Endodermal cell (in vitro differentiated cells): ENCODE measurements around the gene STIM1. TPM values are rescaled to one million over a fixed set of nuclear protein-coding genes. Genes with fewer than 3 reads are reported as not detected.
A peak's percentile ranks its signal among the peaks of the same experiment; 100 is the strongest.

ENCODE experiments used
- DNase-seq: peaks from one replicate; pipeline ENCODE4 v3.0.0-alpha.2; 2017
- H3K27ac ChIP-seq: 2 replicates; pipeline ENCODE4 v1.5.1; 2013; ENCODE audit warnings: mild to moderate bottlenecking, low read depth, low read length, moderate library complexity
- H3K27me3 ChIP-seq: 2 replicates; pipeline ENCODE4 v1.6.1; 2013; ENCODE audit warnings: mild to moderate bottlenecking, low read length, moderate library complexity; ENCODE audit not compliant: insufficient read depth, control insufficient read depth, poor library complexity, severe bottlenecking
- H3K36me3 ChIP-seq: 2 replicates; pipeline ENCODE4 v1.7.0; 2013; ENCODE audit warnings: mild to moderate bottlenecking, low read length, moderate library complexity; ENCODE audit not compliant: control insufficient read depth, insufficient read depth
- H3K4me1 ChIP-seq: one replicate; pipeline ENCODE4 v1.7.0; 2013; ENCODE audit warnings: low read length; ENCODE audit not compliant: control insufficient read depth, insufficient read depth
- H3K4me3 ChIP-seq: 2 replicates; pipeline ENCODE4 v1.5.1; 2013; ENCODE audit warnings: mild to moderate bottlenecking, low read length, moderate library complexity
- H3K9ac ChIP-seq: 2 replicates; pipeline ENCODE4 v1.6.1; 2013; ENCODE audit warnings: mild to moderate bottlenecking, low read length, moderate library complexity; ENCODE audit not compliant: poor library complexity, severe bottlenecking; ENCODE audit errors: extremely low read depth
- H3K9me3 ChIP-seq: 2 replicates; pipeline ENCODE4 v1.6.1; 2013; ENCODE audit warnings: mild to moderate bottlenecking, low read length, moderate library complexity; ENCODE audit not compliant: control insufficient read depth
- H3K27ac Mint-ChIP-seq: 2 replicates; pipeline ENCODE4 v1.8.0; 2020; ENCODE audit warnings: mixed read lengths
- H3K27me3 Mint-ChIP-seq: 2 replicates; pipeline ENCODE4 v1.8.0; 2021; ENCODE audit warnings: mild to moderate bottlenecking, mixed read lengths; ENCODE audit not compliant: insufficient read depth
- H3K36me3 Mint-ChIP-seq: 2 replicates; pipeline ENCODE4 v1.8.0; 2020; ENCODE audit warnings: low read depth, mixed read lengths
- H3K4me1 Mint-ChIP-seq: 2 replicates; pipeline ENCODE4 v1.8.0; 2020; ENCODE audit warnings: mixed read lengths
- H3K4me3 Mint-ChIP-seq: 2 replicates; pipeline ENCODE4 v1.8.0; 2020; ENCODE audit warnings: mild to moderate bottlenecking, moderate library complexity, mixed read lengths
- H3K9me3 Mint-ChIP-seq: 2 replicates; pipeline ENCODE4 v1.8.0; 2020; ENCODE audit warnings: mild to moderate bottlenecking, mixed read lengths
- whole genome bisulfite sequencing, 2 experiments: methylation state at CpG; one replicate each; pipeline versions ENCODE4 v1.1.5 to v1.1.7; 2013; ENCODE audit warnings: missing lambda C conversion rate in 2 of 2, mixed read lengths in 1 of 2; ENCODE audit not compliant: insufficient coverage in 1 of 2, insufficient read length in 1 of 2; 5-methylcytosine and 5-hydroxymethylcytosine counted together
- total RNA-seq, 2 donors: library from RNA; stranded (reverse); fragmentation: NEBNext Ultra II Directional in 1 of 2; extraction: Animal tissue kit (Norgen Biotek cat#: 25700) in 1 of 2; gene quantifications; 2 replicates in 1 of 2; 3 replicates in 1 of 2; pipeline ENCODE4 v1.2.1, GENCODE V29; 2021
- TF ChIP-seq, protein P1 (sequence below): fragments of 200-600 bp; sonication (generic); conservative IDR thresholded peaks from 2 replicates; pipeline ENCODE4 v1.5.0; 2021; ENCODE audit warnings: antibody characterized with exemption, mild to moderate bottlenecking

STIM1 gene
- total RNA-seq, 2 donors from 2014 or later: 20.9 to 27.9 TPM

- H3K27ac Mint-ChIP-seq: no peak overlapping the region
- DNase-seq: no peak
- peaks cover 51% of the 10 kb centered on the region for H3K36me3 ChIP-seq
- H3K4me1 ChIP-seq: peaks cover 15% of the 10 kb centered on the region
- H3K27me3 ChIP-seq: no peaks in the 10 kb centered on the region
- H3K4me1 Mint-ChIP-seq: peaks cover 23% of the 10 kb centered on the region
- no peak overlapping the region for H3K4me3 Mint-ChIP-seq
- H3K27ac ChIP-seq: no peak overlapping the region
- 98 to 100% methylated on average over 2 of the region's 2 CpGs for WGBS, 2 experiments
- no peak overlapping the region for H3K9ac ChIP-seq
- TF ChIP-seq, protein P1, sequence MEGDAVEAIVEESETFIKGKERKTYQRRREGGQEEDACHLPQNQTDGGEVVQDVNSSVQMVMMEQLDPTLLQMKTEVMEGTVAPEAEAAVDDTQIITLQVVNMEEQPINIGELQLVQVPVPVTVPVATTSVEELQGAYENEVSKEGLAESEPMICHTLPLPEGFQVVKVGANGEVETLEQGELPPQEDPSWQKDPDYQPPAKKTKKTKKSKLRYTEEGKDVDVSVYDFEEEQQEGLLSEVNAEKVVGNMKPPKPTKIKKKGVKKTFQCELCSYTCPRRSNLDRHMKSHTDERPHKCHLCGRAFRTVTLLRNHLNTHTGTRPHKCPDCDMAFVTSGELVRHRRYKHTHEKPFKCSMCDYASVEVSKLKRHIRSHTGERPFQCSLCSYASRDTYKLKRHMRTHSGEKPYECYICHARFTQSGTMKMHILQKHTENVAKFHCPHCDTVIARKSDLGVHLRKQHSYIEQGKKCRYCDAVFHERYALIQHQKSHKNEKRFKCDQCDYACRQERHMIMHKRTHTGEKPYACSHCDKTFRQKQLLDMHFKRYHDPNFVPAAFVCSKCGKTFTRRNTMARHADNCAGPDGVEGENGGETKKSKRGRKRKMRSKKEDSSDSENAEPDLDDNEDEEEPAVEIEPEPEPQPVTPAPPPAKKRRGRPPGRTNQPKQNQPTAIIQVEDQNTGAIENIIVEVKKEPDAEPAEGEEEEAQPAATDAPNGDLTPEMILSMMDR: no peak
- H3K27me3 Mint-ChIP-seq: no peaks in the 10 kb centered on the region
- H3K9me3 Mint-ChIP-seq: no peaks in the 10 kb centered on the region
- peaks cover 40% of the 10 kb centered on the region for H3K36me3 Mint-ChIP-seq
- no peaks in the 10 kb centered on the region for H3K9me3 ChIP-seq
- no peak overlapping the region for H3K4me3 ChIP-seq
Measured at GRCh38 chr11:3832816-3833215, 22.6 kb upstream of the STIM1 start.

- no peaks in the 10 kb centered on the region for H3K27me3 Mint-ChIP-seq
- Histone ChIP-seq H3K4me3 (no peak overlapping the region), H3K9me3 (no peaks in the 10 kb centered on the region), H3K27ac (no peak overlapping the region), H3K27me3 (no peaks in the 10 kb centered on the region), H3K9ac (no peak overlapping the region), H3K36me3 (peaks cover 54% of the 10 kb centered on the region), H3K4me1 (peaks cover 19% of the 10 kb centered on the region)
- no peak for DNase-seq
- 81 to 83% methylated on average over 1 to 2 of the region's 2 CpGs for WGBS, 2 experiments
- peaks cover 25% of the 10 kb centered on the region for H3K4me1 Mint-ChIP-seq
- TF ChIP-seq, protein P1: no peak
- peaks cover 35% of the 10 kb centered on the region for H3K36me3 Mint-ChIP-seq
- no peak overlapping the region for H3K4me3 Mint-ChIP-seq
- H3K27ac Mint-ChIP-seq: no peak overlapping the region
- H3K9me3 Mint-ChIP-seq: no peaks in the 10 kb centered on the region
Measured at GRCh38 chr11:3833449-3833848, 22.0 kb upstream of the STIM1 start.

DNA sequence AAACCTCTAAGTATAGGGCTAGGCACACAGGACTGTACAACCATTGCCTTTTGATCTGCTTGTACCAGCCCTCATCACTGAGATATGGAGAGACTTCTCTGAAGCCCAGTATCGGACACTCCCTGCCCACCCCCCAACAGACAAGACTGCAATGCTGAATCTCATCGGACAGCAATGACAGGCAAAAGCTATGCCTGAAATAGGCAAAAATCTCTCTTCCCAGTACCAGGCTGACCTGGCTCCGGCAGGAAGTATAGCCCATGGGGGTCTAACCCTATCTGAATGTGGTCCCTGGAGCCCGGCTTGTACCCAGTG, 21.2 kb upstream of the STIM1 start:
- Histone ChIP-seq H3K36me3 (peaks cover 59% of the 10 kb centered on the region), H3K9me3 (no peaks in the 10 kb centered on the region), H3K9ac (no peak overlapping the region), H3K27me3 (no peaks in the 10 kb centered on the region), H3K27ac (no peak overlapping the region), H3K4me3 (no peak overlapping the region), H3K4me1 (peaks cover 19% of the 10 kb centered on the region)
- H3K27me3 Mint-ChIP-seq: no peaks in the 10 kb centered on the region
- TF ChIP-seq, protein P1: no peak
- WGBS, 2 experiments: 89 to 90% methylated on average over 2 to 4 of the region's 4 CpGs
- H3K4me3 Mint-ChIP-seq: no peak overlapping the region
- peaks cover 31% of the 10 kb centered on the region for H3K36me3 Mint-ChIP-seq
- peak overlapping the region; percentile 39 for H3K27ac Mint-ChIP-seq
- DNase-seq: no peak
- peaks cover 29% of the 10 kb centered on the region for H3K4me1 Mint-ChIP-seq
- no peaks in the 10 kb centered on the region for H3K9me3 Mint-ChIP-seq
